GM12874 (cell line): ENCODE data around the gene KRTAP12-3.

Source experiments
- TF ChIP-seq, protein P1 (sequence below): IDR thresholded peaks from 2 replicates; pipeline ENCODE4 v1.5.1; 2011; ENCODE audit warnings: low read depth, mild to moderate bottlenecking, control low read depth, low read length, moderate library complexity; ENCODE audit not compliant: insufficient read depth

KRTAP12-3 gene

DNA sequence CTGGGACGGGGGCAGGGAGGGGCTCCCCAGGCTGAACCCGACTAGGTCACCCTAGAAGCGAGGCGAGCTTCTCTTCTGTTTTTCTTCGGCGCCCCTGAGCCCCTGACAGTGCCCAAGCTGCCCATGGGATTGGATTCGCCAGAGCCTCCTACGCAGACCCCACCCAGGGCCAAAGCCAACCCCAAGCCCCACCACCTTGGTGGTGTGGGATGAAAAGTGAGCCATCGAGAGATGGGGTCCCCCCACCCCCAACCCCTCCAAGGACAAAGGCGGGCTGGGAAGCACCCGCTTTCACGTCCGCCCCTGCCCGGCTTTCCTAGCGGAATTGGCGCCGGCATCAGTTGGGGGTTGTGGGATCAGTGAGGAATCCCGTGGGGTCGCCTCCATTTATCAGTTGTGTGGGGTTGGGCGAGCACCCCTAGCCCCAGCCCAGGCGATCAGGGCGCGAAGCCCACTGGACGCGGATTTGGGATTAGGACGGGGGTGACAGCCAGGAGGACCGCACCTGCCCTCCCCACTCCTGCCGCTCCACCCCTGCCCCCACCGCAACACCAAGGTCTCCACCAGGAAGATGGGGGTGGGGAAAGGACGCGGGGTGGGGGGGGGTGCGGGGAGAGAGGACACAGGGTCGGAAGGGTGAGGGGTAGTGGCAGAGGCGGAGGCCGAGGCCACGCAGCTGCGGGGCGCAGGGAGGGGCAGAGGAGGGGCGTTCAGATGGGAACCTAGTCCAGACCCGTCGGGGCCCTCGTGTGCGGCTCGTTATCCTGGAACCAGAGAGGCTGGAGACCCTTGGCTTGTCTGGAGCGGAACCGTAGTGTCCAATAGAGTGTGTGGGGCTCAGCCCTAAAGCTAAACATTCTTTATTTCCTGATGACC, 49.2 kb downstream of the KRTAP12-3 start:
- TF ChIP-seq, protein P1, sequence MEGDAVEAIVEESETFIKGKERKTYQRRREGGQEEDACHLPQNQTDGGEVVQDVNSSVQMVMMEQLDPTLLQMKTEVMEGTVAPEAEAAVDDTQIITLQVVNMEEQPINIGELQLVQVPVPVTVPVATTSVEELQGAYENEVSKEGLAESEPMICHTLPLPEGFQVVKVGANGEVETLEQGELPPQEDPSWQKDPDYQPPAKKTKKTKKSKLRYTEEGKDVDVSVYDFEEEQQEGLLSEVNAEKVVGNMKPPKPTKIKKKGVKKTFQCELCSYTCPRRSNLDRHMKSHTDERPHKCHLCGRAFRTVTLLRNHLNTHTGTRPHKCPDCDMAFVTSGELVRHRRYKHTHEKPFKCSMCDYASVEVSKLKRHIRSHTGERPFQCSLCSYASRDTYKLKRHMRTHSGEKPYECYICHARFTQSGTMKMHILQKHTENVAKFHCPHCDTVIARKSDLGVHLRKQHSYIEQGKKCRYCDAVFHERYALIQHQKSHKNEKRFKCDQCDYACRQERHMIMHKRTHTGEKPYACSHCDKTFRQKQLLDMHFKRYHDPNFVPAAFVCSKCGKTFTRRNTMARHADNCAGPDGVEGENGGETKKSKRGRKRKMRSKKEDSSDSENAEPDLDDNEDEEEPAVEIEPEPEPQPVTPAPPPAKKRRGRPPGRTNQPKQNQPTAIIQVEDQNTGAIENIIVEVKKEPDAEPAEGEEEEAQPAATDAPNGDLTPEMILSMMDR = no peak
